Effector memory CD8-positive, alpha-beta T cell (primary cell): ENCODE results near the gene ST8SIA1.
"Not testable (repeated sequence)": the region's sequence is repeated elsewhere in the genome, so short reads cannot be mapped to it uniquely, and the experiment has no call there.

Experiments
- ATAC-seq: fragments of 150-1000 bp; cut with Tn5 transposase; replicated peaks from 2 replicates; pipeline ENCODE4 v1.10.0; 2021; ENCODE audit warnings: mild to moderate bottlenecking, moderate library complexity
- DNase-seq, 3 experiments: peaks; one replicate each; pipeline ENCODE4 v3.0.0; 2021
- H3K27ac Mint-ChIP-seq, 2 donors: one replicate each; pipeline ENCODE4 v1.8.0; 2022; ENCODE audit warnings: mild to moderate bottlenecking in 2 of 2, mixed read lengths in 2 of 2, moderate library complexity in 2 of 2
- H3K27me3 Mint-ChIP-seq, 2 donors: one replicate each; pipeline ENCODE4 v1.8.0; 2022; ENCODE audit warnings: mixed read lengths in 2 of 2
- H3K36me3 Mint-ChIP-seq: one replicate; pipeline ENCODE4 v1.8.0; 2022; ENCODE audit warnings: mild to moderate bottlenecking, moderate library complexity, mixed read lengths; ENCODE audit not compliant: insufficient read depth
- H3K4me1 Mint-ChIP-seq, 2 donors: one replicate each; pipeline ENCODE4 v1.8.0; 2022; ENCODE audit warnings: low read depth in 2 of 2, mixed read lengths in 2 of 2
- H3K4me3 Mint-ChIP-seq, 2 donors: one replicate each; pipeline ENCODE4 v1.8.0; 2022; ENCODE audit warnings: mild to moderate bottlenecking in 2 of 2, mixed read lengths in 2 of 2, moderate library complexity in 2 of 2
- H3K9me3 Mint-ChIP-seq, 2 donors: one replicate each; pipeline ENCODE4 v1.8.0; 2022; ENCODE audit warnings: mixed read lengths in 2 of 2

Gene ST8SIA1

GRCh38 chr12:22204391-22204790 lies 130.1 kb downstream of the ST8SIA1 start:
- ATAC-seq, result no peak
- H3K27ac Mint-ChIP-seq, result no peak overlapping the region
- no peak overlapping the region for H3K4me3 Mint-ChIP-seq
- no peaks in the 10 kb centered on the region for H3K36me3 Mint-ChIP-seq
- DNase-seq, result no peak
- peaks cover 0 to 11% of the 10 kb centered on the region in 2 donors for H3K9me3 Mint-ChIP-seq
- peaks cover 0 to 4% of the 10 kb centered on the region in 2 donors for H3K4me1 Mint-ChIP-seq
- H3K27me3 Mint-ChIP-seq, result no peaks in the 10 kb centered on the region

GRCh38 chr12:22202847-22203246 lies 131.7 kb downstream of the ST8SIA1 start:
- Mint-ChIP-seq H3K27ac (no peak overlapping the region), H3K27me3 (no peaks in the 10 kb centered on the region), H3K4me1 (no peaks in the 10 kb centered on the region), H3K9me3 (peaks cover 0 to 11% of the 10 kb centered on the region in 2 donors), H3K4me3 (no peak overlapping the region), H3K36me3 (no peaks in the 10 kb centered on the region)
- no peak for ATAC-seq
- DNase-seq, result no peak

GRCh38 chr12:22201101-22201500 lies 133.4 kb downstream of the ST8SIA1 start:
- ATAC-seq (no peak), DNase-seq (no peak)
- no peaks in the 10 kb centered on the region for H3K36me3 Mint-ChIP-seq
- H3K4me1 Mint-ChIP-seq, result no peaks in the 10 kb centered on the region
- H3K4me3 Mint-ChIP-seq, result no peak overlapping the region
- H3K27ac Mint-ChIP-seq, result no peak overlapping the region
- H3K27me3 Mint-ChIP-seq, result no peaks in the 10 kb centered on the region
- H3K9me3 Mint-ChIP-seq, result peaks cover 0 to 11% of the 10 kb centered on the region in 2 donors

GRCh38 chr12:22196236-22196635 lies 138.3 kb downstream of the ST8SIA1 start:
- H3K27ac Mint-ChIP-seq, result peak overlapping the region in 1 of 2 donors; percentile 11
- H3K36me3 Mint-ChIP-seq, result no peaks in the 10 kb centered on the region
- no peaks in the 10 kb centered on the region for H3K4me1 Mint-ChIP-seq
- ATAC-seq (no peak), DNase-seq (no peak)
- H3K4me3 Mint-ChIP-seq, result no peak overlapping the region
- no peaks in the 10 kb centered on the region for H3K9me3 Mint-ChIP-seq
- no peaks in the 10 kb centered on the region for H3K27me3 Mint-ChIP-seq

- H3K9me3 Mint-ChIP-seq, result no peaks in the 10 kb centered on the region
- no peak for DNase-seq
- H3K27ac Mint-ChIP-seq, result peak overlapping the region in 1 of 2 donors; percentile 7
- no peak overlapping the region for H3K4me3 Mint-ChIP-seq
- no peaks in the 10 kb centered on the region for H3K36me3 Mint-ChIP-seq
- no peaks in the 10 kb centered on the region for H3K4me1 Mint-ChIP-seq
- no peak for ATAC-seq
- no peaks in the 10 kb centered on the region for H3K27me3 Mint-ChIP-seq
These were observed 143.5 kb downstream of the ST8SIA1 start for GRCh38 chr12:22190969-22191368.

- DNase-seq, result no peak
- no peak overlapping the region for H3K27ac Mint-ChIP-seq
- H3K27me3 Mint-ChIP-seq, result no peaks in the 10 kb centered on the region
- no peak overlapping the region for H3K4me3 Mint-ChIP-seq
- no peak for ATAC-seq
- H3K36me3 Mint-ChIP-seq, result no peaks in the 10 kb centered on the region
- no peaks in the 10 kb centered on the region for H3K4me1 Mint-ChIP-seq
- H3K9me3 Mint-ChIP-seq, result no peaks in the 10 kb centered on the region
These were observed 146.1 kb downstream of the ST8SIA1 start for GRCh38 chr12:22188431-22188830.

GRCh38 chr12:22180705-22181104 lies 153.8 kb downstream of the ST8SIA1 start:
- Mint-ChIP-seq H3K27ac (no peak overlapping the region), H3K4me1 (no peaks in the 10 kb centered on the region), H3K36me3 (no peaks in the 10 kb centered on the region), H3K9me3 (no peaks in the 10 kb centered on the region), H3K4me3 (no peak overlapping the region), H3K27me3 (no peaks in the 10 kb centered on the region)
- DNase-seq (no peak), ATAC-seq (no peak)

GRCh38 chr12:22173177-22173576 lies 161.3 kb downstream of the ST8SIA1 start:
- ATAC-seq (no peak), DNase-seq (no peak)
- no peaks in the 10 kb centered on the region for H3K36me3 Mint-ChIP-seq
- no peaks in the 10 kb centered on the region for H3K4me1 Mint-ChIP-seq
- H3K4me3 Mint-ChIP-seq, result no peak overlapping the region
- H3K9me3 Mint-ChIP-seq, result no peaks in the 10 kb centered on the region
- H3K27ac Mint-ChIP-seq, result no peak overlapping the region
- H3K27me3 Mint-ChIP-seq, result peaks cover 0 to 4% of the 10 kb centered on the region in 2 donors

- Mint-ChIP-seq H3K4me3 (no peak overlapping the region), H3K9me3 (no peaks in the 10 kb centered on the region), H3K27me3 (peaks cover 0 to 4% of the 10 kb centered on the region in 2 donors), H3K27ac (no peak overlapping the region), H3K4me1 (no peaks in the 10 kb centered on the region), H3K36me3 (no peaks in the 10 kb centered on the region)
- ATAC-seq, result no peak
- DNase-seq, result no peak
These were observed 162.0 kb downstream of the ST8SIA1 start for GRCh38 chr12:22172501-22172900.

GRCh38 chr12:22169376-22169775 lies 165.1 kb downstream of the ST8SIA1 start:
- Mint-ChIP-seq H3K27ac (no peak overlapping the region), H3K4me3 (no peak overlapping the region), H3K27me3 (peaks cover 0 to 4% of the 10 kb centered on the region in 2 donors), H3K36me3 (no peaks in the 10 kb centered on the region), H3K9me3 (no peaks in the 10 kb centered on the region), H3K4me1 (peaks cover 0 to 1% of the 10 kb centered on the region in 2 donors)
- no peak for DNase-seq
- no peak for ATAC-seq

- H3K36me3 Mint-ChIP-seq, result no peaks in the 10 kb centered on the region
- no peaks in the 10 kb centered on the region for H3K9me3 Mint-ChIP-seq
- DNase-seq (no peak), ATAC-seq (peak; percentile 78)
- peak overlapping the region; percentile 10 to 59 for H3K4me3 Mint-ChIP-seq
- no peaks in the 10 kb centered on the region for H3K27me3 Mint-ChIP-seq
- H3K27ac Mint-ChIP-seq, result peak overlapping the region in 1 of 2 donors; percentile 90
- peaks cover 8 to 21% of the 10 kb centered on the region in 2 donors for H3K4me1 Mint-ChIP-seq
These were observed 170.4 kb downstream of the ST8SIA1 start for GRCh38 chr12:22164139-22164538.

- Mint-ChIP-seq H3K4me1 (peaks cover 8 to 21% of the 10 kb centered on the region in 2 donors), H3K27me3 (no peaks in the 10 kb centered on the region)
- ATAC-seq, result peak; percentile 26
These were observed 170.9 kb downstream of the ST8SIA1 start for GRCh38 chr12:22163594-22163993.

GRCh38 chr12:22160396-22161003 lies 174.0 kb downstream of the ST8SIA1 start:
- H3K27ac Mint-ChIP-seq, result peak overlapping the region in 1 of 2 donors; percentile 52
- H3K4me1 Mint-ChIP-seq, result peaks cover 8 to 21% of the 10 kb centered on the region in 2 donors
- DNase-seq (no peak), ATAC-seq (no peak)
- H3K4me3 Mint-ChIP-seq, result no peak overlapping the region
- H3K27me3 Mint-ChIP-seq, result no peaks in the 10 kb centered on the region
- H3K36me3 Mint-ChIP-seq, result no peaks in the 10 kb centered on the region
- H3K9me3 Mint-ChIP-seq, result no peaks in the 10 kb centered on the region

More at GRCh38 chr12:22163594-22163993, 170.9 kb downstream of the ST8SIA1 start:
- no peaks in the 10 kb centered on the region for H3K36me3 Mint-ChIP-seq
- no peak for DNase-seq
- no peaks in the 10 kb centered on the region for H3K9me3 Mint-ChIP-seq
- no peak overlapping the region for H3K4me3 Mint-ChIP-seq
- H3K27ac Mint-ChIP-seq, result peak overlapping the region in 1 of 2 donors; percentile 90

GRCh38 chr12:22149286-22149685 lies 185.2 kb downstream of the ST8SIA1 start:
- ATAC-seq, H3K9me3 Mint-ChIP-seq, H3K36me3 Mint-ChIP-seq, DNase-seq, H3K4me3 Mint-ChIP-seq, H3K27ac Mint-ChIP-seq, H3K4me1 Mint-ChIP-seq: not testable (repeated sequence)
- peaks cover 0 to 14% of the 10 kb centered on the region in 2 donors for H3K27me3 Mint-ChIP-seq
